HuH-7 (cell line): ENCODE measurements around the gene UBXN10.

Source experiments
- DNase-seq: peaks from one replicate; pipeline ENCODE4 v3.0.0; 2011; ENCODE audit warnings: low spot score

The UBXN10 gene, protein sequence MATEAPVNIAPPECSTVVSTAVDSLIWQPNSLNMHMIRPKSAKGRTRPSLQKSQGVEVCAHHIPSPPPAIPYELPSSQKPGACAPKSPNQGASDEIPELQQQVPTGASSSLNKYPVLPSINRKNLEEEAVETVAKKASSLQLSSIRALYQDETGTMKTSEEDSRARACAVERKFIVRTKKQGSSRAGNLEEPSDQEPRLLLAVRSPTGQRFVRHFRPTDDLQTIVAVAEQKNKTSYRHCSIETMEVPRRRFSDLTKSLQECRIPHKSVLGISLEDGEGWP

DNA sequence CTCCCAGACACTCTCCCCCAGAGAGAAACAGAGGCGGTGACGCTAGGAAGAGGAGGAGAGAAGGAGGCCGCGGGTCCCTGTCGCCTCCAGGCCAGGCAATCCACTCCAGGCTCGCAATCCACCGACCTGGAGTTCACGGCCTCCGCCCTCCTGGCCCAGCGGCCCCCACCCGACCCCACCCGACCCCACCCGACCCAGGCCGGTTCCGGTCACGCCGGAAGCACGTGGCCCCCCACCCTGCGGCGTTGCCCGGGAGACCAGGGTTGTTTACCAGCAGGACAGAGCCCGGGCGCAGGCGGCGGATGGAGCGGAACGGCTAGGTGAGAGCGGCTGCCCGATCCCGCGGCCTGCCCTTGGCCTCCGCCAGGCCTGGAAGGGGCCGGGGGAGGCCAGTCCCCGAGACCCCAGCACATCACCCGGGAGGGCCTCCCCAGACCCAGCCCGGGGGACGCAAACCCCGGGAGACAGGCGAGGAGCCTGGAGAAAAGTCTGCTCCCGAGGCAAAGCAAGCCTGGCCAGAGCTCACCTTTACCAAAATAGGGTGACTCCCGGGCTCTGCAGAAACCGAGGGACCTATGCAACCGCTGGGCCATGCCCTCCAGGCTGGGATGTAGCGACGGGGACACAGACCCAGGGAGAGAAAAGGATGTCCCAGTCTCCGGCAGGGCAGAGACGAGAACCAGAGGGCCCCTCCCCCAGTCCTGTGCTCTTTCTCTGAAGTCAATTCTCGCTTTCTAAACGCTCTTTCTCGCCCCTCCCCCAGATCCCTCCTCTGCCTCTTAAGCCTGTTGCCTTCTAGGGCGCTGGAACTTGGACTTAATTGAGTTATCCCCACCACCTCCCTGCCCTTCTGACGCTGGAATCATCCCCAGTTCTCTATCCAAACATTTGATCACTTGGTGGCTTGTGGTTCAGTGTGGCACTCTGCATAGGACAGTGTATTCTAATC is at the start of gene UBXN10, which contains the start of gene PLA2G2C:
Gene UBXN10 (plus strand): TSS at position 263 of the 949 bp plus-strand sequence. CDS start 4,466 bp downstream, outside the sequence.
Gene PLA2G2C (minus strand): TSS at position 685 of the 949 bp plus-strand sequence. CDS start 9,155 bp downstream, outside the sequence.
- DNase-seq = no peak

DNA sequence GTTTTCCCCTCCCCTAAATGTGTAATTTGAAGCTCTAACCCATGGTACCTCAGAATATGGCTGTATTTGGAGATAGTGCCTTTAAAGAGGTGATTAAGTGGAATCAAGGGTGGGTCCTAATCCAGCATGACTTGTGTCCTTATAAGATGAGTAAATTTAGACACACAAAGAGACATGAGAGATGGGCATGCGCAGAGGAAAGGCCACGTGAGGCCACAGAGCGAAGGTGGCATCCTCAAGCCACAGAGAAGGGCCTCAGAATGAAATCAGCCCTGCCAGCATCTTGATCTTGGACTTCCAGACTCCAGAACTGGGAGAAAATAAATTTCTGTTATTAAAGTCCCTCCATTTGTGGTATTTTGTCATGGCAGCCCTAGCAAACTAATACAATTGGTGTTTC is 49.6 kb upstream of the UBXN10 start:
- no peak for DNase-seq

DNA sequence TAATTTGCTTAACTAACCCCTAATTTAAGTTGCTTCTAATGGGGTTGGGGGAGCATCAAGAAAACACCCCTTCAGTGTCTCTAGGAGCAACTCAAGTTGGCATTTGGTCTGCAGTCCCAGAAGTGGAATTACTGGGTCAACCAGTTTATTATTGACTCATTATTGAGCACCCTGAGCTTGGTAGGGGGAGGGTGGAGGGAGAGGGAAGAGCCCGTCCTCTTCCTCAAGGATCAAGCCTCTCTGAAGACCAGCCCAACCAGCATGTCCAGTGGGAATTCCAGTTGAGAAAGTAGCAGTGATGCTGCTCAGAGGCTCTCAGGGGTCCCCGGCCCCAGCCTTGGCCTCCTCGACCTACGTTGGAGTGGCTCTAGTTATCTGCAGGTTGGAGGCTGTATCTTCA is 48.8 kb upstream of the UBXN10 start:
- no peak for DNase-seq

GRCh38 chr1:20137604-20138003 is 48.3 kb upstream of the UBXN10 start:
- DNase-seq = no peak

DNA sequence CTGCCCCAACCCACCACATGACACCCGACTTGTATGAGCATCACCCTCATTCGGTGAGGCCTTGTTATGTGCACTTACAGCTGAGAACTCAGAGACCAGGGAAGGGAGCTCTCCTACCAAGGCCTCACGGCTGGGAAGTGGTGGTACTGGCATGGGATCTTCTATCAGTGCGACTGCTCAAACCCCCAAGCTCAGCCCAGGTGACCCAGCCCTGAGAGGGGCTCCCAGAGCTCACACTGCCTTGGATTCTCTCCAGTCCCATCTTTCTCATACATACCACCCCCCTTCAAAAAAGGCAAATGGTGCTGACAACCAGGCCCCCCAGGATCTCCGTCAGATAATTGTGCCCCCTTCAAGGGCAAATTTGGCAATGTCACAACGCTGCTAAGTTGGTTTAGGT is 47.5 kb upstream of the UBXN10 start:
- no peak for DNase-seq

DNA sequence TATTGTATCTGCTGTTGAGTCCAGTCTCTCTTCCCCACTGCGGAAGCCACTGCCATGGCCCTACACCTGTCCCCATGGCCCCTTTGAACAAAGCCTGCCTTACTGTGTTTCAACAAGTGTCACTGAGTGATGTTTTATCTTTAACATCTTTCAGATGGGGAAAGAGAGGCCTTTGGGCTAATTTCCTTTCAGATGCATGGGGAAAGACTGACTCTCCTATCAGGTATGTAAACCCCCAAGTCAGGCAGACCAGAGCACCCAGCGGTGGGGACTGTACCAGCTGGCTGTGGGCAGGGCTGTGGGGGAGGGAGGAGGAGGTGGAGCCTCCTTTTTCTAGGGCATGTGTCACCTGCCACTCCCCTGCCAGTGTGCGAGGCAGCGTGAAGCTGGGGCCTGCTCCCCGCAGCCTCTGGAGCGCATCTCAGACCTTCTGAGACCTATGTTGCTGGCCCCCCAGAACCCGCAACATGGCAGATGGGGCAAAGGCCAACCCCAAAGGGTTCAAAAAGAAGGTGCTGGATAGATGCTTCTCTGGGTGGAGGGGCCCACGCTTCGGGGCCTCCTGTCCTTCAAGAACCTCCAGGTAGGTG is 46.8 kb upstream of the UBXN10 start, which contains the start of gene PLA2G2F:
Gene PLA2G2F (plus strand): TSS at position 363 of the 590 bp plus-strand sequence. CDS start 105 bp downstream, at position 468.
- DNase-seq = no peak

DNA sequence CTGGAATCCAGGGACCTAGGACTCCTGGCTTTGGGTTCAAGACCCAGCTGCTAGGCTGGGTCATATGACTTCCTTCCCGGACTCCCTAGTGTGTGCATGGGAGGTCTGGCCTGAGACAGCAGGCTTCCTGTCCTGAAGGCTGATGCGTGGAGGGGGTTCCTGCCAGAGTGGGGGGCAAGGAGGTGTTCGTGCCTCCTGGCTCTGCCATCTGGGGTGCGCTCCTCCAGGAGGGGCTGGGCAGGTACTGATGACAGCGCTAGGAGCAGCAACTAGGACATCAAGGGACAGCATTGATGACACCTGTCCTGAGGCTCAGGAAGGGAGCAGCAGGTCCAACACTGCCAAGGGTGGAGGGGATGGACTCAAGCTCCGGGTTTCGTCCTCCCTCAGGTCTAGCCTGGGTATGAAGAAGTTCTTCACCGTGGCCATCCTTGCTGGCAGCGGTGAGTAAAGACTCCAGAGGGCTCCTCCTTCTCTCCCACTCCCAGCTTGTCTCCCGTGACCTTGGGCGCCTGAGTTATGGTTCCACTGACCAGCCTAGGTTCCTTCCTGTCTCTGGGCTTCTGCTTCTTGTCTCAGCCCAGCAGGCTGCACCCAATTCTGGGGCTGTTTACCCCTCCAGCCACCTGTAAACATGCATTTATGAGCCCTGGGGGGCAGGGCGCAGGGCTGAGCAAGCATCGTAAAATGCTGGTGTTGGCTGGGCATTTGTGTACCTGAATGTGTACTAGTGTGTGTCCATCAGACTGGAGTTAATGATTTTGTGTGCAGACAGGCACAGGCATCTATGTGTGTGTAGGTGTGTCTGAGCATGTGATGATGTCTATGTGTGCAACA is 45.9 kb upstream of the UBXN10 start:
- no peak for DNase-seq

GRCh38 chr1:20141001-20141400 is 44.9 kb upstream of the UBXN10 start:
- no peak for DNase-seq

DNA sequence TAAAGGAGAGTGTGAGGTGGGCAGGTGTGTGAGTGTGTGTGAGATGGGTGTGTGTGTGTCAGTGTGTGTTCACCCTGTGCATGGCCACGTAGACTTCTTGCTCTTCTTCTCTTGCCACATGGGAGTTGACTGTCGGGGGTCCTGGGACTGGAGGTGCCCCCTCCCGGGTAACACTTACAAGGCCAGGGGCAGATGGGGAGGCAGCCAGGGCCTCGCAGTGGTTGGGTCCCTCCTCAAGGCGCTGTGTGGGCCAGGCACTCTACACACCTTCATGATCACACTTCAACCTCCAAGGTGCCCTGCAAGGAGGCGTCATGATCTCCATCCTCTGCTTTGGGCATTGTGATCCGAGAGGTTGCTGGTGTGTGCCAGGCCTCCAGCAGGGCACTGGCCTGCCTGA is 44.4 kb upstream of the UBXN10 start:
- DNase-seq = no peak

GRCh38 chr1:20142001-20142710 is 43.7 kb upstream of the UBXN10 start:
- no peak for DNase-seq

DNA sequence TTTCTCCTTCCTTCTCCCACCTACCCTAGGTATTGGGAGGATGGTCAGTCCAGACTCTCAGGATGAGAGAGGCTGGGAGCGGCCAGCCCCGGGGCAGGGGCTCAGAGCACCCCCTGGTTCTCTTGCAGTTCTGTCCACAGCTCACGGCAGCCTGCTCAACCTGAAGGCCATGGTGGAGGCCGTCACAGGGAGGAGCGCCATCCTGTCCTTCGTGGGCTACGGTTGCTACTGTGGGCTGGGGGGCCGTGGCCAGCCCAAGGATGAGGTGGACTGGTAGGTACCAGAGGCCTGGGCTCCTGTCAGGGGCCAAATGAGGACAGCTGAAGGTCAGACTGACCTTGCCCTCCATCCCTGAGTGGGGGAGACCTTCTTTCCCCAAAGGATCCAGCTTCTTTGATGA is 42.6 kb upstream of the UBXN10 start:
- DNase-seq = no peak

DNA sequence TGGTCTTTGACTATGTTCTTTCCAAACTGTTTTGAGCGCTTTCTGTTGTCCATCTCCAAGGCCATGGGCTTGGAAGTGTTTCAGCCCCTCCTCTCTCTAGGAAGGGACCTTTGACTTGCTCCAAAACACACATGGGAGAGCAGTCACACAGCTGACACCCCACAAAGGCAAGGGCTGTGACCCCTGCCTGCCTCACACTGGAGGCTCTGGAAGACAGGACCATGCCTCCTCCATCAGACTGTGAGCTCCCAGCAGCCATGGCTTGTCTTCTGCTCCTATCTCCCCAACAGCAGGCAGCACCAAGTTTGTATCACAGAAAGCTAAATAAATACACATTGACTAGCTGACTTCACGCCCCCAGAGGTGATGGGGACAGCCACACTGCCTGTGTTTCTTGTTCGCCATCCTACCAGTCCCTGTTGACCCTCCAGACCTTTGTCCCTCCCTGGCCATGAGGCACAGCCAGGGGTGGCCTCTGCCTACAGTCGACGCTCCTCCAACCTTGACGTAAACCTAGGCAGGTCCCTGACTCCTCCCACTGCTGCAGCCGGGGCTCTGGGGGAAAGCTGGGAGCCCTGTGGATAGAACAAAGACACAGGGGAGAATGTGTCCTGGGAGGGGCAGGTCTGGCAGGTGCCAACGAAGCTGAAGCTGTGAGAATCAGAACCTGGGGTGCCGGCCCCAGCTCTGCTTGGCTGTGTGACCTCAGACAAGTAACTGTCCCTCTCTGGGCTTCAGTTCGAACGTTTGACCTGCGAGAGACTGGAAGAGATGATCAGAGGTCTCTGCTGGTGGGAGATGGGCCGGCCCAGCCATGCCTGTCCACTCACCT is 41.9 kb upstream of the UBXN10 start:
- DNase-seq = no peak

- DNase-seq = no peak
These were observed 37.9 kb upstream of the UBXN10 start for GRCh38 chr1:20147846-20148570.

DNA sequence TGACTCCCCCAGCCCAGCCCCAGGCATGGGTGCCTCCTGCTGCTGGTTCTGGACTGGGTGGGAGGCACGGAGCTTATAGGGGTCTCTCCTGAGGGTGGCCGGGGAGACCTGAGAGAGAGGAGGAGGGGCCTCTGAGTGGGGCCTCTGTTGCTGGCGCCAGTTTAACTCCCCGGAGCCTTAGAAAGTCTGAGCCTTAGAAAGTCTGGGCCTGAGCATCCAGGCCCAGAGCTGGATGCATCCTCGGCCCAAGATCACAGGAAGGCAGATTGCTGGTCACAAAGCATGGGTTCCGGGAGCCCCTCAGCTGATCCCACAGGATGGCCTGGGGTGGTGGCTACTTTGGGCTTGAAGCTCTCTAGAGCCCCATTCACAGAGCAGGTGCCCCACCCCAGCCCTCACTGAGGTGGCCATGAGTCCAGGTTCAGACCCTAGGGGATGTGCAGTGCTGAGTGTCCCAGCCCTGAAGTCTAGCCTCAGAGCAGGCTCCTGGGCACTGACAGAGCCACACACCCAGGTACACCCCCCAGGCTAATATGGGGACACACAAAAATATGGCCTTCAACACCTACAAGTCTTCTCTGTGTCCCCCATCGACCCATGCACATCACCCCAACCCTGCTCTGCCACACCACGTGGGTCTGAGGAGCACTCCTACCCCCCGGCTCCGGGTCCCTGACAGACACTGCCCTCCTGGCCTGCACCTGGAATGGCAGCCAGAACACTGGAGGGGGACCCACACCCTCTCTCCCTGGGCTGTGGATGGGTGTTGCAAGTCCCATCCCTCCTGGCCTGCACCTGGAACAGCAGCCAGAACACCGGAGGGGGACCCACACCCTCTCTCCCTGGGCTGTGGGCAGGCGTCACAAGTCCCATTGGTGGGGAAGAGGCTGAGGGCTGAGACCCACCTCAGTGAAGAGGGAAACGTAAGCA is 37.1 kb upstream of the UBXN10 start:
- no peak for DNase-seq

DNA sequence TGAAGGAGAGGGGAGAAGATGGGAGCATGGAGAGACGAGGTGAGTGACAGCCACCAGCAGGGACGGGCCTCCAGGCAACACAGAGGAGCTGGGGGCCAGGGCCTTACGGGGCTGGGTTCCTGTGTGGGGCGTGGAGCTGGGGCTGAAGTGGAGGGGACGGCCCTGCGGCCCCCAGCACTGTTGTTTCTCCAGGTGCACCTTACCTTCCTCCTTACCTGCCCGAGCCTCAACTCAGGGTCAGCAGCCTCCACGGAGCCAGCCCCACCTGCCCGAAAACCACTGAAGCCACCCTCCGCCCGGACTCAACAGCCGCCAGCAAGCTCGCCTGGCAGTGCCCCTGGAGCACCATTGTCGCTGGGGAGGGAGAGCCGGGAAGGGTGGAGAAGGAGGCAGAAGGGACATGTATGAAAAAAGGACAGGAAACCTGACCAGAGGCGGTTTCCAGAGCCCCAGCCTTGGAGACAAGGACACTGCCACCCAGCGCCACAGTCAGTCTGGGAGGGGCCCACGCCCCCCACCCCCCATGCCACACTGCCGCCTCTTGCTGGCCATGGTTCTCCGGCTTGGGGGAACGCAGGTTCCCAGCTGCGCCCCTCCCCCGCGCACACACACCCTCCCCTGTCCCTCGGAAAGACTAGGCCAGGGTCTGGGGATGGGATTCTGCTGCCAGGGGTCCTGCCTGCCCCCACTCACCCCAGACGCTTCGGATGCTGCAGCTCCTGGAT is 36.1 kb upstream of the UBXN10 start:
- no peak for DNase-seq

DNA sequence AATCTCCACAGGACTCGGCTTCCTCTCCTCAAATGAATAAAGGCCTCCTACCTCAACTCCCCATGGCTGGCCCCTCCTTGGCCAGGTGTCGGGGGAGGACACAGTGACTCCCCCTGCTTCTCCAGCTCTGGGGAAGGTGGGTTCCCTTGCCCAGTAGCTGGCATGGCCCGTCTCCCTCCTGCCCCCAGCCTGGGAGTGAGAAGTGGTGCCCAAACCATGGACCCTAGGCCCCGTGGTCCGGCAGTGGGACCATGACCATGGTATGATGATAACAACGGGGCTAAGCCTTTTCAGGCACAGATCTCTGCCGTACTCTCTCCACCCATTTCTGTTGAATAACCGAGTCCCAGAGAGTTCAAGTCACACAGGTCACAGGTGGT is 35.6 kb upstream of the UBXN10 start:
- DNase-seq = no peak

DNA sequence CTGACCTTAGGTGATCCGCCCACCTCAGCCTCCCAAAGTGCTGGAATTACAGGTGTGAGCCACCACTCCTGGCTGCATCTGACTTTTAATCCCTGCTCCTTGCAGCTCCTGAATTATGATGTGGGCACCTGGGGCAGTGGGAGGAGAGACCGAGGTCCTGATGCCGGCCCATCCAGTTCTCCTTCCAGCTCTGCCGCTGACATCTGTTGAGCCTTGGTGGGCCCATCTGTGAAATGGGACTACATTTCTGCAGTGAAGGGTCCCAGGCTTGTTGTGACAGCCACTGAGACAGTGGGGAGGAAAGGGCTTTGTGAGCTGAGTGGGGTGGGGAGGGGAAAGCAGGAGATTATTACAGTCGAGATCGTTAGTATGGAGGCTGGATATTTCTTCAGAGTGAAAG is 34.9 kb upstream of the UBXN10 start:
- DNase-seq = no peak
